GM10266 (cell line): ENCODE data around the gene CHN1.

ENCODE experiments used
- DNase-seq: peaks from one replicate; pipeline ENCODE4 v3.0.0; 2012; ENCODE audit errors: extremely low spot score
- CTCF ChIP-seq: IDR thresholded peaks from 2 replicates; pipeline ENCODE4 v1.5.1; 2012; ENCODE audit warnings: mild to moderate bottlenecking, low read depth; ENCODE audit not compliant: control insufficient read depth, insufficient read depth; ENCODE audit errors: missing control alignments

Gene CHN1

GRCh38 chr2:175036582-175037018 lies 31.4 kb upstream of the CHN1 start:
- DNase-seq: peak; percentile 32
- TF ChIP-seq CTCF: peak; percentile 48

- TF ChIP-seq CTCF: no peak
- no peak for DNase-seq
These were observed 30.6 kb upstream of the CHN1 start for GRCh38 chr2:175035806-175036205.

DNA sequence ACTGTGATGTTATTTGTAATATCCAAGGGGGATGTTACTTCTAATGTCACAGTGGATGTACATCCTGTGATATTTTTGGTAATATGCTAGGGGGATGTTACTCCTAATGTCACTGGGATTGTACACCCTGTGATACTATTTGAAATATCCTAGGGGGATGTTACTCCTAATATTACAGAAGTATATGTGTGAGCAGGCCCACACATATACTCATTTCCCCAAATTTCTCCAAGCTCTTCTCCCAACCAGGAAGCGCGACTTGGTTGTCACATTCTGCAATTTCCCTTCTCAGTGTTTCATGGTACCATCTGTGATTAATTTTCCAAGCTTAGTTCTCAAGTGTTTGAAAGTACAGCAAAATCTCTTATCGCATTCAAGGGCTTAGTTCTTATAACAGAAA lies 29.5 kb upstream of the CHN1 start:
- no peak for DNase-seq
- no peak for TF ChIP-seq CTCF

GRCh38 chr2:175030380-175031271 lies 25.4 kb upstream of the CHN1 start:
- peak; percentile 46 for TF ChIP-seq CTCF
- DNase-seq: no peak

DNA sequence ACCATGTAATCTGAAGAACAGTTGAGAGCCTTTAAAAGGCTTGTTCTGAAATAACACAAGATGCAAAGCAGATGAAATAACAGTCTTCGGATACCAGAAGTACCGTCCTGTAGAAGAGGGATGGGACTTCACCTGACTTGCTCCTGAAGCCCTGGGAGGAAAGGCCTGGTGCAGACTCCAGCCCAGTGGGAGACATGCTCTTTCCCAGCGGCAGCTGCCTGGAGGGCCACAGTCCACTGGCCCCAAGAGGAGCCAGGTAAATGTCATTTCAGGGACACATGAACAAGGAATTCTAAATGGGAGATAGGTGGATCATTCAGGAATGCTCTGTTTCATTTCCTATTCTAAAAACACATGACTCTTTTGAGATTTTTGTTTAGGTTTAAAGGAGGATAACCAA lies 22.6 kb upstream of the CHN1 start:
- no peak for TF ChIP-seq CTCF

GRCh38 chr2:175026385-175026784 lies 21.2 kb upstream of the CHN1 start:
- no peak for TF ChIP-seq CTCF

More for the DNA sequence above, 22.6 kb upstream of the CHN1 start:
- DNase-seq: no peak

DNA sequence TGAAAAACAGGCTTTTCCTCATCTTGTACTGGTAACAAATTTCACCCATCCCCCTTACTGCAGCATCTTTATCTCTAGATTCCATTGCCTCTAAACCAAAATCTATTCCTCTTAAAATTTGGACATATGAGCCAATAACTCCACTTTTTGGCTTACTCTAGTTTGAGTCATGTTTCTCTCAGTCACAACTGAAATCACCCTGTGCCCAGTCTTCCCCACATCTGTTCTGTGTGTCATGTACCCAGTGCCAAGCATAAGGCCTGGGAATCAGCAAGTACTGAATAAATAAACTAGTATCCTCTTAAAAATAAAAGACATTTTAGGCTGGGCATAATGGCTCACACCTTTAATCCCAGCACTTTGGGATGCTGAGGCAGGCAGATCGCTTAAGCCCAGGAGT lies 20.8 kb upstream of the CHN1 start:
- DNase-seq: no peak

More at GRCh38 chr2:175026385-175026784, 21.2 kb upstream of the CHN1 start:
- DNase-seq: no peak

More for the DNA sequence above, 20.8 kb upstream of the CHN1 start:
- TF ChIP-seq CTCF: no peak
